DND-41 (cell line): ENCODE measurements around the gene KITLG.

Experiments used
- CTCF ChIP-seq: IDR thresholded peaks from 2 replicates; pipeline ENCODE4 v1.5.1; 2012; ENCODE audit warnings: borderline replicate concordance, low read length, moderate library complexity, mild to moderate bottlenecking; ENCODE audit not compliant: poor library complexity, severe bottlenecking; ENCODE audit errors: extremely low read depth
- EZH2 ChIP-seq: IDR thresholded peaks from 3 replicates; pipeline ENCODE4 v1.6.1; 2012; ENCODE audit warnings: borderline replicate concordance, low read depth, mild to moderate bottlenecking, moderate library complexity, low read length, inconsistent platforms; ENCODE audit not compliant: severe bottlenecking

GRCh38 chr12:88578276-88579160 lies 1.8 kb downstream of the KITLG start:
- TF ChIP-seq CTCF: no peak
- TF ChIP-seq EZH2: no peak
